Stimulated activated CD8-positive, alpha-beta memory T cell treated with anti-CD3 and anti-CD28 coated beads, Interleukin-4, amount 100 ng/mL, for 24 hours (primary cell): ENCODE results near the gene NTNG1.
"Not testable (repeated sequence)": the region's sequence is repeated elsewhere in the genome, so short reads cannot be mapped to it uniquely, and the experiment has no call there.

ENCODE experiments used
- DNase-seq: peaks from one replicate; pipeline ENCODE4 v3.0.0-alpha.2; 2020; ENCODE audit warnings: low read depth

The NTNG1 gene

DNA sequence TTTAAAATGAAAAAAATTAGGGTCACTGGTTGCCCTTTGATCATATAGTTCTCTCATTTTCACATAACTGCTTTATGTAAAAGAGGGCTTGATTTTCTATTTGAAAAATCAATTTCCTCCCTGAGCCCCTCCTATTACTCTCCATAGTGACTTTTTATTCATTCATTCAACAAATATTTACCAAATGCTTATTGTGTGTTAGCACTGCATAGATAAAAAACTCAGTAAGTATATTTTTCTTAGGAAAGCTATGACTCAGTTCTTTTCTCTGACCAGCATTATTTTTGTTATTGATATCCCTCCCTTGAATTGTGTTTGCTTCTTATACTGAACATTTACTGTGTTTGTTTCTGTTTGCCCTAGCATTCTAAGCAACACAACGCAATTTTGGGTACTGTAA, 59.8 kb downstream of the NTNG1 start:
- DNase-seq, result no peak

- no peak for DNase-seq
Measured at GRCh38 chr1:107202007-107202406, 61.2 kb downstream of the NTNG1 start.

DNA sequence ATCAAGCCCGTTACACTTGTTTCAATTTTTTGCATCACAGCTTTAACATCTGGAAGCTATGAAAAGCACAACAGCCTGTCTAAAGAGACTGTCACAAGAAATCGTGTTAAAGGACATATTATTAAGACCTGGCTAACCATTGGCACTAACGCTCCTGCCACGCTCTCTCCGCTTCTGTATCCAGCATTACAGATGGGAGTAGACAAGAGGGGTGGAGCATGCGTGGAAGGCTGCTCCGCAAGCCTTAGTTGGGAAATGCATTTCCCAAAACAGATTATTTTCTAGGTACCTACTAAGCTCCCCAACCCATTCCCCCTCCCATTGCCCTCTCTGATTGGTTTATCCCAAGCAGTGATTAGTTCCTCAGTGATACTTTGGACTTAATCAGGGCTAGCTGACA, 72.4 kb downstream of the NTNG1 start:
- no peak for DNase-seq

GRCh38 chr1:107220036-107220435, 79.2 kb downstream of the NTNG1 start:
- no peak for DNase-seq

DNA sequence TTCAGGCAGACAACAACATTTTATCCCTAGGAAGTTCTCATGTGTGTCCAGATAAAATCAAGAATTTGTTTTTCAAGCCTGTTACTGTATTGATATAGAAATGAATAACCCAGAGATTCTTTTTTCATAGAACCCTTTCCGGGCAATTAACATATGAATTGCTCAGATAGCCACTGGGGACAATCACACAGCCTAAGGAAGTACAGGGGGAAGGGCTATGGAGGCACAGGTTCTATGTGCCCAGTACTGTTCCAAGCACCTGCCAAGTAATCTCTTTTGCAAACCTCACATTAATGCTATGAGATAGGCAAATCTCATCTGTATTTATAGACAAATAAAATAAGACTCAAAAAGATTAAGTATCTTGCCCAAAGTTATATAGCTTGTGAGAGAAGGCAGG, 84.9 kb downstream of the NTNG1 start:
- DNase-seq, result no peak

DNA sequence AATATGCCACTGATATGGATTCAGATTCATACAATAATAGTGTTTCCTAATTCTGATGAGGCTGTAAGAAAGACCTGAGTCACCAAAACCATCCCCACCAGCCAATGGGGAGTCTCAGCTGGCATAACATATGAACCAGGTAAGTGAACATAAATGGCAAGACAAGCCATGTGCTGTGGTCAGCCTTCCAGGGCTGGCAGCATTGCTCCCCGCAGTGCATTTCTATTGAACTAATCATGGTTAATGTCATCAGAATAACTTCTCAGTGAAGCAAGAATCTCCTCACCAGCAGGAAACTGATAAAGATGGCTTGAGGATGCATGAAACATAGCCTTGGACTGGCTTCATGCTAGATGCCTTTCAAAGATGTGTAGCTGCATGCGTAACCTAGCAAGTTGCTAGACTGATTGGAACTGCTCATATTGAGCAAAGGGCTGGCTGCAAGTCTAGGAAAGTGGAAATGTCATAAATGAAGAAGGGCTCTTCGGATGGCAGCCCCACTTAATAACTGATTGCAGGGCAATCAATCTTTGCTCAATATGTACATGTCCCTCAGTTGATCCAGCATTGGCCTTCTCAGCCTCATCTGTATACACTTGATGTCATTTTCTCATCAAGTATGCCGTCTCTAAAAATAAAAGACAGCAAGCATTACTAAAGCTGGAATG, 88.0 kb downstream of the NTNG1 start:
- no peak for DNase-seq

DNA sequence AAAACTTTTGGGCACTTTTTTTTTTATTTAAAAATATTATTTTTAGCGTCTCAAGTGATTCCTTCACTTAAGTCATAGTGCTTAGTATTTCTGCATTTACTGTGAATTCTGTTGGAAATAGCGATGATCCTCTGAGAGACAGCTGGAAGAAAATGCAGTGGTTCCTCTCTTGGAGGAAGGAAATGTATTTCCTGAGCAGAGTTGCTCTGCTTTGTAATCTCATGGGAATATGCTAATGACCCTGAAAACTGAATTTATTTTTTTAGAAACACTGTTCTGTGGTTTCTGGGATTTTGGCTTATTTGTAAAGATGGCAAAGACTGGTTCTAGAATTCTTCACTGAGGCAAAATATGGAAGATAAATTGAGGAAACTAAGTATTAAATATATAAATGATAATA, 88.9 kb downstream of the NTNG1 start:
- DNase-seq, result no peak

DNA sequence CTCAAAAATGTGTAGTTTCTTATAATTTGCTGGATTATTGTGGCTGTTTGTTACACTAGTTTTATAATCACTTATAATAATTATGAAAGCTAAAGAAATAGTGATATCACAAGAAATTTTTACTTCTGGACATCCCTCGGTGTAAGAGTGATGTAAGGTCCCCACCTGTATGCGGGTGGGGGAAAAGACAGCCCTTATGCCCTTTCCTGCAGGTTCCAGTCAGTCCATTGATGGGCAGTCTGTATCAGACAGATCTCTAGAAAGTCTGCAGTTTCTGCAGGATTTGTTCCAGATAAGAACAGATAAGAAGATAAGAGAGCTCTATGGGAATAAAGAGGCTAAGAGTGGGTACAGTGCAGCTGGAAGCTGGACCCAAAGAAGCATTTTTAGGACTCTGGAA, 89.3 kb downstream of the NTNG1 start:
- DNase-seq, result no peak

DNA sequence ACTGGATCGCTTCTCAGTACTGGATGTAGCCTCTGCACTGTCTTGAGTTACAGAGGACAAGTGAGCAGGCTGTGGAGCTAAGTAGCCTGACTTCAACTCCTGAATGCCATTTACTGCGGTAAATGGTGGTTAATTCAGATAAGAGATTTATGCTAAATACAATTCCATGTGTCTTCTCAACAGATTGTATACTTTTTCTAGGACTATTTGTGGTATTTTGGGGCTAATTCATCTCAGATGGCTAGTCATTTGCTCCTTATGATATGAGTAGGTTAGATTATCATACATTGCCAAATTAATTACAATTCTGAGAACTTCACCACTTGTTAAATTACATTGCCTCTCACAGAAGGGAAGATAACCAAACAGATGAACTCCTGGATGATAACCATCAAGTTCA, 90.5 kb downstream of the NTNG1 start:
- no peak for DNase-seq

DNA sequence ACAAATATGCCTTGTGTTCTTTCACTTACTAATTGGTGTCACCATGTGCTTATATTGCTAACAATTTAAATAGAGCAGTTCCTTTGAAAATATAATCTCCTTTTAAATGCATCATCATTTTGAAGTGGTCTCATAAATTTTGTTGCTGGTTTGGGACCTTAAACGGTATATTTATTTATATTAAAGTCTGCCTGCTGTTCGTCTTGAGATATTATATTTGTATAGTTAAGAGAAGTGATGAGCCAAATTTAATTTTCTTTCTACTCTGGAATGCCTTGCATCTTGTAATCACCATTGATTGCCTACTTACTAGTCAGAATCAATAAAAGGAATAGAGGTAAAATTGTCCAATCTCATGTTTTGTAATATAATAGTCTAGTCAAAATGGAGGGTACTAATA, 91.6 kb downstream of the NTNG1 start:
- DNase-seq, result no peak

DNA sequence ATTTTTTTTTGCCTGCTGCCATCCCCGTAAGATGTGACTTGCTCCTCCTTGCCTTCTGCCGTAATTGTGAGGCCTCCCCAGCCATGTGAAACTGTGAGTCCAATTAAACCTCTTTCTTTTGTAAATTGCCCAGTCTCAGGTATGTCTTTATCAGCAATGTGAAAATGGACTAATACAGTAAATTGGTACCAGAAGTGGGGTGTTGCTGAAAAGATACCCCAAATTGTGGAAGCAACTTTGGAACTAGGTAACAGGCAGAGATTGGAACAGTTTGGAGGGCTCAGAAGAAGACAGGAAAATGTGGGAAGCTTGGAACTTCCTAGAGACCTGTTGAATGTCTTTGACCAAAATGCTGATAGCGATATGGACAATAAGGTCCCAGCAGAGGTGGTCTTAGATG, 95.9 kb downstream of the NTNG1 start:
- DNase-seq, result not testable (repeated sequence)

GRCh38 chr1:107243461-107243860, 102.6 kb downstream of the NTNG1 start:
- DNase-seq, result no peak

DNA sequence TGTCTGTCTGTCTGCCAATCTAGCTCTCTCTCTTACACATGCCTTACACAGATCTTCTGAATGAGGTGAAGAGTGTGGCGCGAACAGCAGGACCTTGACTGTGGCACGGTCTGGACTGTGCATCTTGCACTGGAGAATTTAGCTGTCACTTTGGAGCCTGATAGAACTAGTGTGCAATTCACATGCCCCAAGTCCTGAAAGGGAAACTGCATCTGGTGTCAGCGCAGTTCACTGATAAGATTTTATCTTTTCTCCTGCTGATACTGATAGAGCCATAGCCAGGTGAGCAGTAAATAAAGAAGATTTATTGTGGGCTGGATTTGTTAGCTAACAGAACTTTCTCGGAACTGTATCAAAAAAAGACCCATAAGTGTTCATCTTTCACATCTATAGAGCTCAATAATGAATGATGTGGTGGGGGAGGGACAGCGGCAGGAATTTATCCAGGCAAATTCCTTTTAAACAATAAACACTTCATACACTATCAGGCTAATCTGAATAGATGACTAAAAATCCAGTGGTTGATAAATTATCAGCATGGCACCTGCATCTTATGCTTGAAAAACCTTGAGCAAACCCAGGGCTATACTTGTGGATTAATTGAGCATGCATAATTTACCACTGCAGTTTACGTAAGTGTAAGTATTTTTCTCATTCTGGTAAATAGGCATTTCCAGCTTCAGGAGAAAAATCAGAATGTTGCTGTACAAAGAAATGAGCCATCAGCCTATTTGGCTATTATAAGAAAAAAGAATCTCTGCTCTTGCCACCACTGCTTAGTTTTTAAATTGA, 104.1 kb downstream of the NTNG1 start:
- no peak for DNase-seq

GRCh38 chr1:107246775-107247345, 106.0 kb downstream of the NTNG1 start:
- DNase-seq, result no peak

- DNase-seq, result no peak
Measured at GRCh38 chr1:107247679-107248078, 106.8 kb downstream of the NTNG1 start.

GRCh38 chr1:107250169-107250568, 109.3 kb downstream of the NTNG1 start:
- DNase-seq, result no peak

DNA sequence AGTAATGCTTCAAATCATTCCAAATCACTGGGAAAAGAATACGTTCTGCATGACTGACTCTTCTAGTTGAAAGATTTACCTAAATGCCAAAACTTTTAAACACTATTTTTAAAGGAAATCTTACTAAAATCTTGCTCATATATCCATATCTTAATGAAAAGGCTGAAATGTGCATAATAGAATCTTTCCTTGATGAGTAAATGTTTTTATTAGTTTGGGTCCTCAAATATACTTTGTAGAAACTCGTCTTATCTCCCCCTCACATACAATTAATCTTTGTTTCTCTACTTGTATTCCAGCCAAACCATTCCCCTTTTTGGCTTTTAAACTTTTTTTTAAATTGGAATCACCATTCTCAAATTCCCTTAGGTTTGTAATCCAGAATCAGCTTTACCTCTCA, 110.2 kb downstream of the NTNG1 start:
- no peak for DNase-seq

- no peak for DNase-seq
Measured at GRCh38 chr1:107251839-107252238, 111.0 kb downstream of the NTNG1 start.

GRCh38 chr1:107252271-107252670, 111.4 kb downstream of the NTNG1 start:
- DNase-seq, result no peak

GRCh38 chr1:107254306-107254705, 113.5 kb downstream of the NTNG1 start:
- no peak for DNase-seq

- no peak for DNase-seq
Measured at GRCh38 chr1:107255469-107255868, 114.6 kb downstream of the NTNG1 start.

DNA sequence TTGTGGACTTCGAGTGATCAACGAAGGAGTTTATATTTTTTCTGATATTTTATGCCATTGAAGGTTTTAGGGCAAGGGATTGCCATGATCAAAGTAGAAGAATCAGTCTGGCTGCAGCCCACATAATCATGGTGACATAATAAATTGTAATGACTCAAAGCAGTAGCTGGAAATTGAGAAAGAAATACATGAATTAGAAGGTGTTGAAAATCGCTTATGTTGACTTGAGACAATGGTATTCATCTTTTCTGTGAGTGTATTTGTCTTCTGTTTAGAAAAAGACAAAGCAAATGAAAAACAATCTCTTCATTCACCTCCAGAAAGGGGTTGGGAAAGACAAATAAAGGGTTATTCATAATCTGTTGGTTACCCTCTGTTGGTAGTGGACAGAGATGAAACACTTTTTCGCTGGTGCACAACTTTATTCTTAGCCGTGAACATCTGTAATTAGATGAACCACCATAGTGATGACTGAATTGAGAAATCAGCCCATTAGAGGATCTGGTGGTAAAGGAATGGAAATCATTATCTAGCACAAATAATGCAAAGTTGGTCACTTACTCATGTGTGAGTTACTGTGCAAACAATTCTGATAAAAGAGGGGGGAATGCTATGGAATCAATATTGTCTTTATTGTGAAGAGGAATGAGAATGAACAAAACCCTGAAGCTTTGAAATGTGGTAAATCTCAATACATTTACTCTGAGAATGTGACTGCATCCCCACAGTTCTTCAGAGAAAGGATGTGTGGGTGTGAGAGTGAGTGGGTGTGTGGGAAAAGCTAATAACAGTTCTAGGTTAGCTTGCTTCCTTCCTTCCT, 121.8 kb downstream of the NTNG1 start:
- no peak for DNase-seq
